K562 (cell line): Measurements from ENCODE around the gene ZNF384. TPM values are rescaled to one million over a fixed set of nuclear protein-coding genes. Genes with fewer than 3 reads are reported as not detected.

ENCODE experiments used
- CREB5 ChIP-seq: fragments of 250-450 bp; sonication (Bioruptor Pico); IDR thresholded peaks from 2 replicates; pipeline ENCODE4 v1.5.0; 2020; ENCODE audit warnings: mild to moderate bottlenecking
- ELF2 ChIP-seq: fragments of 250-450 bp; sonication (Bioruptor Pico); IDR thresholded peaks from 2 replicates; pipeline ENCODE4 v1.5.0; 2021; ENCODE audit warnings: mild to moderate bottlenecking
- FOXJ2 ChIP-seq: fragments of 200-800 bp; sonication (Bioruptor generic); IDR thresholded peaks from 2 replicates; pipeline ENCODE4 v1.6.1; 2016; ENCODE audit warnings: missing genetic modification characterization, missing compliant biosample characterization
- GATAD2A ChIP-seq: fragments of 450-650 bp; IDR thresholded peaks from 2 replicates; pipeline ENCODE4 v1.6.1; 2017
- GMEB1 ChIP-seq: fragments of 250-450 bp; sonication (Bioruptor Pico); IDR thresholded peaks from 2 replicates; pipeline ENCODE4 v1.4.0; 2020; ENCODE audit warnings: mild to moderate bottlenecking
- NCOA4 ChIP-seq: fragments of 450-650 bp; IDR thresholded peaks from 2 replicates; pipeline ENCODE4 v1.6.1; 2018; ENCODE audit warnings: mild to moderate bottlenecking; ENCODE audit not compliant: partially characterized antibody
- NCOR1 ChIP-seq: fragments of 450-650 bp; IDR thresholded peaks from 2 replicates; pipeline ENCODE4 v1.6.1; 2016; ENCODE audit warnings: mild to moderate bottlenecking, moderate library complexity
- NFIC ChIP-seq: fragments of 450-650 bp; IDR thresholded peaks from 2 replicates; pipeline ENCODE4 v1.6.1; 2017; ENCODE audit warnings: mild to moderate bottlenecking, inconsistent platforms
- OTX1 ChIP-seq: fragments of 450-650 bp; formaldehyde crosslinking; IDR thresholded peaks from 2 replicates; pipeline ENCODE4 v1.4.0; 2022; ENCODE audit warnings: mild to moderate bottlenecking
- PATZ1 ChIP-seq: fragments of 250-450 bp; sonication (Bioruptor Pico); IDR thresholded peaks from 2 replicates; pipeline ENCODE4 v1.5.0; 2020; ENCODE audit warnings: mild to moderate bottlenecking, borderline replicate concordance
- POLR2AphosphoS2 ChIP-seq: IDR thresholded peaks from 2 replicates; pipeline ENCODE4 v1.6.1; 2012; ENCODE audit warnings: low read length, improper control_type of control experiment
- SMAD2 ChIP-seq: fragments of 150-350 bp; IDR thresholded peaks from 2 replicates; pipeline ENCODE4 v1.6.1; 2014; ENCODE audit warnings: low read depth, mild to moderate bottlenecking, low read length
- TBP ChIP-seq: optimal IDR thresholded peaks from 2 replicates; pipeline ENCODE3; 2011; ENCODE audit warnings: low read depth, low read length, improper control_type of control experiment
- TEAD2 ChIP-seq: fragments of 450-650 bp; IDR thresholded peaks from 2 replicates; pipeline ENCODE4 v1.6.1; 2016; ENCODE audit warnings: missing genetic modification characterization, control low read depth, missing compliant biosample characterization
- TGIF2 ChIP-seq: sonication (generic); formaldehyde crosslinking; IDR thresholded peaks from 2 replicates; pipeline ENCODE4 v1.8.1; 2022; ENCODE audit warnings: mild to moderate bottlenecking, missing genetic modification reagents, moderate library complexity
- ZBTB49 ChIP-seq: sonication (generic); formaldehyde crosslinking; IDR thresholded peaks from 2 replicates; pipeline ENCODE4 v1.8.0; 2022; ENCODE audit warnings: missing genetic modification reagents, mild to moderate bottlenecking, borderline replicate concordance
- ZFP1 ChIP-seq: fragments of 450-650 bp; formaldehyde crosslinking; IDR thresholded peaks from 2 replicates; pipeline ENCODE4 v1.4.0; 2020; ENCODE audit warnings: mild to moderate bottlenecking, mixed read lengths
- ZNF449 ChIP-seq: fragments of 250-450 bp; sonication (Bioruptor Pico); IDR thresholded peaks from 2 replicates; pipeline ENCODE4 v1.8.0; 2022; ENCODE audit warnings: moderate library complexity, mild to moderate bottlenecking, inconsistent platforms
- ZSCAN29 ChIP-seq: fragments of 450-650 bp; IDR thresholded peaks from 2 replicates; pipeline ENCODE4 v1.6.1; 2017
- polyA plus RNA-seq, 8 experiments: library from polyadenylated mRNA; depleted of rRNA in 4 of 8; stranded (reverse) in 5 of 8; unstranded in 3 of 8; fragments of >200 nt; fragmentation: Nextera tagmentation in 2 of 8; fragmentation: Illumina TruSeq in 1 of 8; extraction: Ambion mirVana in 2 of 8; extraction: Trizol in 1 of 8; gene quantifications; 2 replicates each; pipeline versions ENCODE4 v1.2.1 to v1.2.3, GENCODE V29; 2011 to 2014; ENCODE audit warnings: inconsistent platforms in 1 of 8, missing spikeins in 1 of 8
- total RNA-seq, 7 experiments: library from RNA; depleted of rRNA in 6 of 7; stranded (reverse); fragments of >200 nt in 6 of 7; fragmentation: Illumina TruSeq in 2 of 7; extraction: Trizol in 2 of 7; gene quantifications; 2 replicates each; pipeline versions ENCODE4 v1.2.1 to v1.2.3, GENCODE V29; 2011 to 2021; ENCODE audit warnings: low replicate concordance in 1 of 7

ZNF384 gene
- total and polyA plus RNA-seq, 9 of the 15 experiments (the other 6 are each of a cell fraction or from before 2014, with no cell fraction given), result 0.36 to 64.8 (median 21.3) TPM

GRCh38 chr12:6662906-6663742 is 26.1 kb downstream of the ZNF384 start, which contains the start of gene ING4 (continued):
- TF ChIP-seq ZNF449 (CRISPR knock-in tag), result no peak
- no peak for TF ChIP-seq ZFP1
- no peak for TF ChIP-seq TGIF2 (CRISPR knock-in tag)
- no peak for TF ChIP-seq CREB5 (CRISPR knock-in tag)
- TF ChIP-seq NCOA4, result no peak
- TF ChIP-seq SMAD2, result no peak
- TF ChIP-seq FOXJ2, result peak; percentile 83
- peak; percentile 68 for TF ChIP-seq GMEB1
- TF ChIP-seq TEAD2 (tag), result peak; percentile 58; the same call in 1 of the 2 replicates
- no peak for TF ChIP-seq GATAD2A
- TF ChIP-seq POLR2AphosphoS2, result no peak
- 0 out of 2 replicates have a peak, but pooled peaks have one; percentile 6 for TF ChIP-seq NFIC
- TF ChIP-seq NCOR1, result no peak
- TF ChIP-seq TBP, result peak; percentile 45
- TF ChIP-seq OTX1 (CRISPR knock-in tag), result no peak
- TF ChIP-seq PATZ1 (CRISPR knock-in tag), result no peak
- peak; percentile 100 for TF ChIP-seq ELF2 (CRISPR knock-in tag)
- no peak; the same call in none of the 2 replicates for TF ChIP-seq ZSCAN29
- no peak for TF ChIP-seq ZBTB49 (CRISPR knock-in tag)
